GM12864 (cell line): ENCODE measurements around the gene FUBP1.
"Not testable (repeated sequence)": the region's sequence is repeated elsewhere in the genome, so short reads cannot be mapped to it uniquely, and the experiment has no call there.

Source experiments
- DNase-seq: peaks from one replicate; pipeline ENCODE4 v3.0.0-alpha.2; 2011; ENCODE audit warnings: low read depth
- H3K4me3 ChIP-seq: 2 replicates; pipeline ENCODE4 v1.5.1; 2011; ENCODE audit warnings: mild to moderate bottlenecking, low read depth, low read length, control low read depth
- TF ChIP-seq, protein P1 (sequence below): IDR thresholded peaks from 2 replicates; pipeline ENCODE4 v1.5.1; 2011; ENCODE audit warnings: low read depth, mild to moderate bottlenecking, moderate library complexity, low read length, control low read depth, inconsistent platforms; ENCODE audit errors: missing control alignments

FUBP1 gene

DNA sequence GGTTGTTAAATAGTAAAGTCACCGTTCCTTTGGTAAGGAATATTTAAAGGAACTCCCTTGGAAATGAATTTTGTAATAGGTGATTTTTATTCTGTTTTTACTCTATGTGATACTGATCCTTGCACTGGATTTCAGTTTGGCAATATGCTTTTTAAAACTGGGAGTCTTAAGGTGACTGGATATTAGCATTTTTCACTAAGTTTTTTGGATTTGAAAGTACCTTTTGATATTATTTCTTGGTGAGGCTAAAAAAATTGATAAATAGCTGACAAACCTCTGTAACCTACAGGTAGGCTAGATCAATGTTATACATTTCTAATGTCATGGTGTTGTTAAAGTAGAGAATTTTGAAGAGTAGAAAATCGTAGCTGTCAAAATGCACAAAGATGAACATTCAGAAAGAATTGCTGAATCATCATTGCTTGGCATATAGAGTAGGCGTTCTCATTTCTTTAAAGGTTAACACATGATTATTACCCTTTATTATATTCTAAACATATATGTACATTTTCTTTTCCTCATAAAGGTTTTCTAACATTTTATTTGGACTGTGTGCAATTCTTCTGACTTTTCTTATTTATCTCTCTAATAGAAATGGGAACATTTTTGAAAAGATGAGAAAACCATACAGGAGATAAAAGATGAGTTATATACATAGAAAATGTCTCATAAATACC lies 24.3 kb upstream of the FUBP1 start:
- no peak overlapping the region for H3K4me3 ChIP-seq

DNA sequence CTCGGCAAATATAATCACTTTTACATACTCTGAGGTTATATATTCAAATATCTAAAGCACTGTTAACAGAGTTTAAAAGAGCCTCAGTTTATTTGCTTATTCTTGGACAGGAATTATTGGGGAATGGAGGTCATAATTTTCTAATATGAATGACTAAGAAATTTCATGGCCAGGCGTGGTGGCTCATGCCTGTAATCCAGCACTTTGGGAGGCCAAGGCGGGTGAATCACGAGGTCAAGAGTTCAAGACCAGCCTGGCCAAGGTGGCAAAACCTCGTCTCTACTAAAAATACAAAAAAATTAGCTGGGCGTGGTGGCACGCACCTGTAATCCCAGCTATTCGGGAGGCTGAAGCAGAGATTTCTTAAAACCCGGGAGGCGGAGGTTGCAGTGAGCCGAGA lies 21.7 kb upstream of the FUBP1 start:
- not testable (repeated sequence) for H3K4me3 ChIP-seq, DNase-seq

More for the DNA sequence above, 24.3 kb upstream of the FUBP1 start:
- no peak for DNase-seq
- TF ChIP-seq, protein P1, sequence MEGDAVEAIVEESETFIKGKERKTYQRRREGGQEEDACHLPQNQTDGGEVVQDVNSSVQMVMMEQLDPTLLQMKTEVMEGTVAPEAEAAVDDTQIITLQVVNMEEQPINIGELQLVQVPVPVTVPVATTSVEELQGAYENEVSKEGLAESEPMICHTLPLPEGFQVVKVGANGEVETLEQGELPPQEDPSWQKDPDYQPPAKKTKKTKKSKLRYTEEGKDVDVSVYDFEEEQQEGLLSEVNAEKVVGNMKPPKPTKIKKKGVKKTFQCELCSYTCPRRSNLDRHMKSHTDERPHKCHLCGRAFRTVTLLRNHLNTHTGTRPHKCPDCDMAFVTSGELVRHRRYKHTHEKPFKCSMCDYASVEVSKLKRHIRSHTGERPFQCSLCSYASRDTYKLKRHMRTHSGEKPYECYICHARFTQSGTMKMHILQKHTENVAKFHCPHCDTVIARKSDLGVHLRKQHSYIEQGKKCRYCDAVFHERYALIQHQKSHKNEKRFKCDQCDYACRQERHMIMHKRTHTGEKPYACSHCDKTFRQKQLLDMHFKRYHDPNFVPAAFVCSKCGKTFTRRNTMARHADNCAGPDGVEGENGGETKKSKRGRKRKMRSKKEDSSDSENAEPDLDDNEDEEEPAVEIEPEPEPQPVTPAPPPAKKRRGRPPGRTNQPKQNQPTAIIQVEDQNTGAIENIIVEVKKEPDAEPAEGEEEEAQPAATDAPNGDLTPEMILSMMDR, result no peak

DNA sequence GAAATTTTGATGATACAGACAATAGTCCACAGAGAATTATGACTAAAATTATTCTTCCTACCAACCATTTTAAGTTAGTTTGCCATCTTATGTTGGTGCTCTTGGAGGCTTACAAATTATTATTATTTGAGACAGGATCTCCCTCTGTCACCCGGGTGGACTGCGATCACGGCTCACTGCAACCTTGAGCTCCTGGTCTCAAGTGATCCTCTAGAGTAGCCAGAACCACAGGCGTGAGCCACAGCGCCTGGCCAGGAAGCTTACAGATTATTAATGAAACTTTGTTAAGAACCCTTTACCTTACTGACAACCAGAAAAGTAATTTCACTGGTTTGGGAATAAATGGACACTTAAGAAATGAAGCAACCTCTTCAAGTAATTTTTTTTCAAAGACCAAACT lies 17.9 kb upstream of the FUBP1 start:
- no peak for DNase-seq
- TF ChIP-seq, protein P1, result no peak
- no peak overlapping the region for H3K4me3 ChIP-seq

DNA sequence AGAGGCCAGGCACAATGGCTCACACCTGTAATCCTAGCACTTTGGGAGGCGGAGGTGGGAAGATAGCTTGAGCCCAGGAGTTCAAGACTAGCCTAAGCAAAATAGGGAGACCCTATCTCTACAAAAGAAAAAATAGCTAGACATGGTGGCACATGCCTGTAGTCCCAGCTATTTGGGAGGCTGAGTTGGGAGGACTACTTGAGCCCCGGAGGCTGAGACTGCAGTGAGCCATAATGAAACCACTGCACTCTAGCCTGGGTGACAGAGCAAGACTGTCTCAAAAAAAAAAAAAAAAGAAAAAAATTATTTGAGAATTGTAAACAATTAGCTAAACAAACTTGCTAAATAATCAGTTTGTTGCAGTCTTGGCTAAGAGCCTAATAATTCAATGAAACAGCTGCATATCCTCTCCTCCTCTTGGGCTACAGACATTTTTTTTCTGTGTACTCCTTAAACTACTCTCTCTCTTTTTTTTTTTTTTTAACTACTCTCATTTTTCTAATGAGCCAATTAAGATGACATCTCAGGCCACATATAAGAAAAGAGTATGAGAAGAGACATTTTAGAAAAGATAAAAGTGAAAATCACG lies 15.3 kb upstream of the FUBP1 start:
- TF ChIP-seq, protein P1, result no peak
- H3K4me3 ChIP-seq, result no peak overlapping the region
- DNase-seq, result no peak

DNA sequence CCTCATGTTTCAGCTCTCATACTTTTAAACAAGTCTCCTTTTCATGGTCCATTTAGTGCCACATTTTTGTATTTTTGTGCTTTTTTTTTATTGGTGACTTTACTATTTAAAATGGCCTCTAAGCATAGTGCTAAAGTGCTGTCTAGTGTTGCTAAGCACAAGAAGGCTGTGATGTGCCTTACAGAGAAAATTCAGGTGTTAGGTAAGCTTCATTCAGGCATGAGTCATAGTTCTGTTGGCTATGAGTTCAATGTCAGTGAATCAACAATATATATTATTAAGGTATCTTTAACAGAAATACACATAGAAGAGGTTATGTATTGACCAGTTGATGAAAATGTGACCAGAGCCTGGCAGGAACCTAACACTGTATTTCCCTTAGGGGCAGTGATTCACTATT lies 12.8 kb upstream of the FUBP1 start:
- TF ChIP-seq, protein P1, result no peak
- no peak for DNase-seq
- H3K4me3 ChIP-seq, result no peak overlapping the region

DNA sequence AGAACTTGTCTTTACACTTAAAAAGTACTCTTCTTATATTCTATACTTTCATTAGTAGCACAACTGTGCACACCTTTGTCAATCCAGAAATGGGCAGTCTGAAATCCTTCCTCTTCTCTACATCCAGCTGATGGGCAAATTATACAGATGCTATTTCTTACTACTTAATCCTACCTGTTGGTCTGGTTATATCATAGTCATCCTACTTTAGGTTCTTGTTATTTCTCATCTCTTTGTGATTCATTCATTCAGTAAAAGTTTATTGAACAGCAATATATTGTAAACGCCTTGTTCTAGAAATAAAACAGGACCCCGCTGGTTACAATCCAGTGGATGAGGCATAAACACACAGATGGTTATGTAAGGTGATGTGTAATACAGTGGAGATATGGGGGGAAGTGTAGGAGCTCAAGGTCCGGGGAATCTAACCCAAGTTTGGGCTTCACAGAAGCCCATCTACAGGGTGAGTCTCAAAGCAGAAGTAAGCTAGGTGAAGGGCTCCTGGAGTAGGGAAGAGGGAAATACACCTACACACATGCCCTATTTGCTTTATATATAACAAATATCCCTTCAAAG lies 11.8 kb upstream of the FUBP1 start:
- TF ChIP-seq, protein P1, result no peak
- DNase-seq, result no peak
- no peak overlapping the region for H3K4me3 ChIP-seq

DNA sequence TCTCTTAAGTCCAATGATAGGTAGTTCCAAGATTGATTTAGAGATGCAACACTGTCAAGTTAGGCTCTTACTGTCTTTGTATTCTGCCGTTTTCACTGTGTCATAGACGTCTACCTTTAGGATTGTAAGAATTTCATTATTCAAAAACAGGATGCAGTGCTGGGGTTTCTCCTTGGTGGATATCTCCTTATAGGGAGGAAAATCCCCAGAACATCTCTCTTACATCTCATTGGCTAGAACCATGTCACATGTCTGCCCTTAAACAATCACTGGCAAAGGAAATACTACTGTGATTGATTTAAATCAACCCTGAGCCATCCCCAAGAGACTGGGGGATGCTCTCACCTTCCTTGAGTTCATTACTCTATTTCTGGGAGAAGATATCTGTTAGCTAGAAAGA lies 10.9 kb upstream of the FUBP1 start:
- no peak for DNase-seq
- TF ChIP-seq, protein P1, result no peak
- H3K4me3 ChIP-seq, result no peak overlapping the region
